HG03025 (cell line): ENCODE data around the gene ULBP1.
"Not testable (repeated sequence)": the region's sequence is repeated elsewhere in the genome, so short reads cannot be mapped to it uniquely, and the experiment has no call there.

ENCODE experiments used
- ATAC-seq: cut with Tn5 transposase; IDR thresholded peaks from one replicate; pipeline ENCODE4 v1.9.1; 2021; ENCODE audit warnings: mild to moderate bottlenecking, moderate library complexity; ENCODE audit not compliant: unreplicated experiment, low FRiP score

ULBP1 gene

DNA sequence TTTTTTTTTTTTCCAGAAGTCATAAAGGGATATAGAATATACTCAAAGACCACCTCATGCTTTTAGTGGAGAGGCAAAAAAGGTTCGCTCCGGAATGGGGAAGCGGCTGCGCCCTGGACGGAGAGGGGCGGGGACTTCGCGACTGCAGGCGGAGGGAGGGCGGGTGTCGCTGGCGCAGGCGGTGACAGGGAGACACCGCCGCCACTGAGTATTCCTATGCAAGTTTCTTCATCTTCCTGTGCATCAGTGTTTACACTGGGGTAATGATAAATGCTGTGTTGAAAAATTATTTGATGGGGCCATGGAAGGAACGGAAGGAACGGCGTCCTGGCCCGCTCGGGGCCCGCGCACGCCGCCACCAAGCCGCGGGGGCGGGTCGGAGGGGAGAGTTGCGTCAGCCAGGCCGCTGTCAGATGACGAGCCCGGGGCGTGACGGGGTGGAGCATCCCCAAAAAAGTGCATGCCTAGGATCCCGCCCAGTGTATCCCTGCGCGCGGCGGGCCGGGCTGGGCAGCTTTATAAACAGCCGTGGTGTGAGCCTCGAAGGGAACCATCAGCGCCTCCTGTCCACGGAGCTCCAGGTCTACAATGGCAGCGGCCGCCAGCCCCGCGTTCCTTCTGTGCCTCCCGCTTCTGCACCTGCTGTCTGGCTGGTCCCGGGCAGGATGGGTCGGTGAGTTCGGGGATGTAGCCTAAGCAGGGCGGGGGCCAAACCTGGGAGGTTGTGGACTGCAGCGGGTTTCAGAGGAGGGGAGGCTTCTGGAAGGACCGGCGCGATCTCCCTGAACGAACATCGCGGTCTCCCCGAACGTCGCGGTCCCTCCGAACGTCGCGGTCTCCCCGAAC is at the start of gene ULBP1:
TSS of gene ULBP1 (plus strand) at position 482 of the 846 bp plus-strand sequence. CDS start at position 589, 107 bp downstream.
- no peak for ATAC-seq

- no peak for ATAC-seq
These were observed 47.5 kb upstream of the ULBP1 start for GRCh38 chr6:149915970-149916865.

DNA sequence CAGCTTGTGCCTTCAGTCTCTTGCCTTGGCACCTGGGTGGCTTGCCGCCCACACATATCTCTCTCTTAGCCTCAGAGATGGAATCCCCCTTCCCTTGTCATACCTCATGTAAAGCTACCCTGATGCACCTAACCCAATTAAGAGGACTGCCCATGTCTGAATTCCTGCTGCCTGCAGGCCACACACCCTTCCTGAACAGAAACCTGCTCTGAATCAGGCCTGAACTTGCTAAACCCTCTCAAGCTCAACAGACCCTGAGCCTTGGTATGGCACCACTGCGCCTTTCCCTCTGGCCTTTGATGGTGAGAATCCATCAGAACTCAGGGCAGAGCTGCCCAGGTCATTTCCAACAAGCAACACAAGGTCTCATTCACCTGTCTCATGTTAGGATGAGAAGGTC is 46.1 kb upstream of the ULBP1 start:
- no peak for ATAC-seq

GRCh38 chr6:149918151-149918905 is 45.4 kb upstream of the ULBP1 start:
- no peak for ATAC-seq

GRCh38 chr6:149919126-149919833 is 44.5 kb upstream of the ULBP1 start:
- not testable (repeated sequence) for ATAC-seq

- ATAC-seq, result no peak
These were observed 43.9 kb upstream of the ULBP1 start for GRCh38 chr6:149919834-149920225.

GRCh38 chr6:149921361-149921760 is 42.4 kb upstream of the ULBP1 start:
- ATAC-seq, result no peak

- not testable (repeated sequence) for ATAC-seq
These were observed 41.7 kb upstream of the ULBP1 start for GRCh38 chr6:149922091-149922490.

DNA sequence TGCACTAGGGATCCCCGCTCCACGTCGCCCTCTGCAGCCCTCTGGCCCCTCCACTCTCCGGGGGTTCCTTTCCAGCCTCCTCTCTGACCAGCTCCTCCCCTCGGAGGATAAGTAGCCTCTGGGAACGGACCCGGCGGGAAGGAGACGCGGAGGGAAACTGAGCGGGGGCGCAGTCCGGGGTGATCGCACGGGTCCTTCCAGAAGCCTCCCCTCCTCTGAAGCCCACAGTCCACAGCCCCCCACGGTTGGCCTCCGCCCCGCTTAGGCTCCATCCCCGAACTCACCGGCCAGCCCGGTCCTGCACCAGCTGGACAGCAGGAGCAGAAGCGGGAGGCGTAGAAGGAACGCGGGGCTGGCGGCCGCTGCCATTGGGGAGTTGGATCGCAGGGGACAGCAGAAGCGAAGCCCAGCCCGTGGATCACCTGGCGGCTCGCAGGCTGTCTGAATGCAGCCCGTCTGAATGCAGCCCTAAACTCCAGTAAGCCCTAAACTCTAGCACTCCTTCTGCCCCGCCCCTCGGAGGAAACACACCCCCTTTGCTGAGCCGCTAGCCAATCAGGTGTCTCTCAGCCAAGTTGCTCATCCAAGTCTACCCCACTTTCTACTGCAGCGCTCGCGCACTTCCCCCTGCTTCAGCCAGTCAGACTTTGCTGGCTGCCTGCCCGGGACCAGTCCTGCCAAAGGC is 41.0 kb upstream of the ULBP1 start, which contains the start of gene RAET1G:
TSS of gene RAET1G (minus strand) at position 480 of the 685 bp plus-strand sequence. CDS start at position 369, 111 bp downstream.
- no peak for ATAC-seq

DNA sequence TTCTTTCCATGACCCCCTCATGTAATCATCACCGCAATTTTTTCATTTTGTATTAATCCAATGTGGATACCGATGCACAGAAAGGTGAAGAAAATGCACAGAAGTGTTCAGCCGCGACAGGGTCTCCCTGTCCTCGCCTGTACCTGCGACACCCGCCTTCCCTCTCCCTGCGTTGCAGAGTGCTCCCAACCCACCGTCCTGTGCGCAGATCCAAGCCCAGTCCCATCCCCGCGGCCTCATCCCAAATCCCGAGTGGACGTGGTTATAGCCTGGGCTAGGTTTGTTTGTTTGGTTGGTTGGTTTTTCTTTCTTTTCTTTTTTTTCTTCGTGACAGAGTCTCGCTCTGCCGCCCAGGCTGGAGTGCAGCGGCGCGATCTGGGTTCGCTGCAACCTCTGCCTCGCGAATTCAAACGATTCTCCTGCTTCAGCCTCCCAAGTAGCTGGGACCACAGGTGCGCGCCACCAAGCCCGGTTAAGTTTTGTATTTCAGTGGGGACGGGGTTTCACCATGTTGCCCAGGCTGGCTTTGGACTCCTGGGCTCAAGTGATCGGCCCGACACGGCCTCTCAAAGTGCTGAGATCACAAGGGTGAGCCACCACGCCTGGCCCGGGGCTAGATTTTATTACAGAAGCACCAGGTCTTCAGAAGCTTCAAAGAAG is 40.3 kb upstream of the ULBP1 start:
- no peak for ATAC-seq

GRCh38 chr6:149924206-149924932 is 39.4 kb upstream of the ULBP1 start:
- no peak for ATAC-seq

GRCh38 chr6:149924933-149925252 is 38.9 kb upstream of the ULBP1 start:
- no peak for ATAC-seq

- no peak for ATAC-seq
These were observed 38.3 kb upstream of the ULBP1 start for GRCh38 chr6:149925253-149925973.

DNA sequence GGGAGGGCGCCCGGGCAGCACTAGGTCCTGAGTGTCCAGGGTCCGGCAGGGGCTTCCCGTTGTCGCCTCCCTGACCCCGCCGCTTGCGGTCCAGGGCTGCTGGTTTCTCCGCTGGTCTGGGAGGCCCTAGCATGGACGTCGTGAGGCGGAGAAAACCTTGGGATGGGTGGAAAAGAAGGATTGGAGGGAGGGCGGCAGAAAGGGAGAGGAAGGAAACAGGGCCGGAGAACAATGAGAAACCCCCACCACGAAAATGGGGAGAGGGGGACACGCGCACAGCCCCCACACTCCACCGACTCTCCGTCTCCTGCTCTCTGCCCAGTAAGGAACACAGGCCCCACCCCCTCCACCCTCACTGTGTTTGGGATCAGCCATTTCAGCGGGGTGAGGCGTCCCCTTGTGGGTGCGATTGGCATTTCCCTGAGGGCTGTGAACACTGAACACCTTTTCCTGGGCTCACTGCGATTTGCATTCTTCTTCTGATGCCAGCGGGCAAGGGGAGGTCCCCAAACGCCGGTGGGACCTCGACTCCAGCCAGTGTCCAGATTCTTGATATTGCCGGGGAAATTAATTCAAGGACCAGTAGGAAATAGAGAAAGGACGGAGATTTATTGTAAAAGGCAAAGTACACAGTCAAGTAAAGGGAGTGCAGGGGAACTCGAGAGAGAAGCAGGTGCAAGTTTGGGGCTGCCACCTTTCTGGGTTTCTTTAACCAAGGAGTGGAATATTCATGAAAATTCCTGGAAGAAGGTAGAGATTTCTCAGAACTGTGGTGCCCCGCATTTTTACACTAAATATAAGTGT is 37.6 kb upstream of the ULBP1 start:
- no peak for ATAC-seq

GRCh38 chr6:149927025-149927424 is 36.7 kb upstream of the ULBP1 start:
- ATAC-seq, result not testable (repeated sequence)

DNA sequence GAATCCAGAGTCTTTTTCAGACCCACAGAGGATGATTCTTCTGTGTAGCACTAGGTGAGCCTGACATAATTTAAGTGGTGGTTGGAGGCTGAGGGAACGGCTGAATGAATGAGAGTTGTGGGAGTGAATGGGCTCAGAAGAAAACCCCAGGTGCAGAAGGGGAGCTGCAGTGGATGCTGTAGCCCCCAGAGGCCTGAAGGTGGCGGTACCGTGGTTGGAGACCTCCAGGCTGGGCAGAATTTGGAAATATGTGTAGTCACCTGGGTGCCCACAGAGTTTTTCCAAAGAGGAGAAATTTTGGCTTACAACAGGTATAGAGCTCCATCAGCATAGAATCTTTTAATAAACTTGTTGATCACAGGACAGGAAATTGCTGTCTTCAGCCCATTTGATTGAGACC is 34.3 kb upstream of the ULBP1 start:
- no peak for ATAC-seq

GRCh38 chr6:149931501-149931900 is 32.2 kb upstream of the ULBP1 start:
- no peak for ATAC-seq
